ENCODE measurements around the gene VANGL1. TPM values are rescaled to one million over a fixed set of nuclear protein-coding genes. Genes with fewer than 3 reads are reported as not detected.

Gene VANGL1
- total RNA-seq, 4 donors from 2014 or later = 17.7 to 33.6 (median 26.2) TPM

- DNase-seq (ENCODE audit: low spot score in 2 of 2) = no peak
- Histone ChIP-seq H3K4me3 (peak overlapping the region; percentile 9), H3K4me1 (peaks cover 37% of the 10 kb centered on the region), H3K9me3 (no peaks in the 10 kb centered on the region), H3K36me3 (peaks cover 26% of the 10 kb centered on the region), H3K27me3 (no peaks in the 10 kb centered on the region), H3K27ac (peak overlapping the region; percentile 68)
- 42% methylated on average over 7 of the region's 7 CpGs for WGBS
- no peak for TF ChIP-seq CTCF (IDR thresholded peaks at IDR 0.05)
- no peak for TF ChIP-seq POLR2A (IDR thresholded peaks at IDR 0.05)
- no peak for TF ChIP-seq POLR2AphosphoS5 (IDR thresholded peaks at IDR 0.05)
- TF ChIP-seq EP300 (IDR thresholded peaks at IDR 0.05) = no peak
Observed at GRCh38 chr1:115655306-115655663, 13.5 kb downstream of the VANGL1 start.

- WGBS = 58% methylated on average over 4 of the region's 4 CpGs
- TF ChIP-seq EP300 (IDR thresholded peaks at IDR 0.05) (no peak), CTCF (IDR thresholded peaks at IDR 0.05) (no peak), POLR2A (IDR thresholded peaks at IDR 0.05) (no peak), POLR2AphosphoS5 (IDR thresholded peaks at IDR 0.05) (no peak)
- no peak for DNase-seq (ENCODE audit: low spot score in 2 of 2)
- Histone ChIP-seq H3K27ac (peak overlapping the region; percentile 68), H3K9me3 (no peaks in the 10 kb centered on the region), H3K4me1 (peaks cover 31% of the 10 kb centered on the region), H3K27me3 (no peaks in the 10 kb centered on the region), H3K4me3 (no peak overlapping the region), H3K36me3 (peaks cover 28% of the 10 kb centered on the region)
Observed at GRCh38 chr1:115655916-115656315, 14.1 kb downstream of the VANGL1 start.

- H3K9me3 ChIP-seq = no peaks in the 10 kb centered on the region
- TF ChIP-seq POLR2AphosphoS5 (IDR thresholded peaks at IDR 0.05) = no peak
- TF ChIP-seq CTCF (IDR thresholded peaks at IDR 0.05) = no peak
- no peak for TF ChIP-seq POLR2A (IDR thresholded peaks at IDR 0.05)
- TF ChIP-seq EP300 (IDR thresholded peaks at IDR 0.05) = no peak
- H3K4me1 ChIP-seq = peaks cover 29% of the 10 kb centered on the region
- H3K27me3 ChIP-seq = no peaks in the 10 kb centered on the region
- H3K36me3 ChIP-seq = peaks cover 28% of the 10 kb centered on the region
- H3K4me3 ChIP-seq = no peak overlapping the region
- peak overlapping the region; percentile 68 for H3K27ac ChIP-seq
- WGBS = 58% methylated on average over 5 of the region's 5 CpGs
- no peak for DNase-seq (ENCODE audit: low spot score in 2 of 2)
Observed at GRCh38 chr1:115656461-115657077, 14.8 kb downstream of the VANGL1 start.

- no CpG with 5 or more reads among the region's 1 CpG for WGBS
- no peaks in the 10 kb centered on the region for H3K9me3 ChIP-seq
- no peak overlapping the region for H3K27ac ChIP-seq
- peaks cover 27% of the 10 kb centered on the region for H3K36me3 ChIP-seq
- DNase-seq (ENCODE audit: low spot score in 2 of 2) = no peak
- H3K4me1 ChIP-seq = peaks cover 29% of the 10 kb centered on the region
- H3K27me3 ChIP-seq = no peaks in the 10 kb centered on the region
- TF ChIP-seq EP300 (IDR thresholded peaks at IDR 0.05) = no peak
- TF ChIP-seq POLR2AphosphoS5 (IDR thresholded peaks at IDR 0.05) = no peak
- no peak for TF ChIP-seq POLR2A (IDR thresholded peaks at IDR 0.05)
- no peak for TF ChIP-seq CTCF (IDR thresholded peaks at IDR 0.05)
- no peak overlapping the region for H3K4me3 ChIP-seq
Observed at GRCh38 chr1:115658646-115659045, 16.9 kb downstream of the VANGL1 start.

GRCh38 chr1:115660151-115660550 is 18.4 kb downstream of the VANGL1 start:
- TF ChIP-seq CTCF (IDR thresholded peaks at IDR 0.05) (no peak), POLR2AphosphoS5 (IDR thresholded peaks at IDR 0.05) (no peak), POLR2A (IDR thresholded peaks at IDR 0.05) (no peak), EP300 (IDR thresholded peaks at IDR 0.05) (no peak)
- DNase-seq (ENCODE audit: low spot score in 2 of 2) = no peak
- Histone ChIP-seq H3K36me3 (peaks cover 36% of the 10 kb centered on the region), H3K9me3 (no peaks in the 10 kb centered on the region), H3K4me3 (no peak overlapping the region), H3K4me1 (peaks cover 22% of the 10 kb centered on the region), H3K27ac (no peak overlapping the region), H3K27me3 (no peaks in the 10 kb centered on the region)
- 95% methylated on average over 5 of the region's 5 CpGs for WGBS

Measured in suprapubic skin (tissue), 4 donors.